Activated T-helper 1 cell treated with Interleukin-2 at 50 U/mL for 16 hours (primary cell): ENCODE measurements around the gene NPIPA1.
A peak's percentile ranks its signal among the peaks of the same experiment; 100 is the strongest.
"Not testable (repeated sequence)": the region's sequence is repeated elsewhere in the genome, so short reads cannot be mapped to it uniquely, and the experiment has no call there.

Experiments
- DNase-seq: peaks from one replicate; pipeline ENCODE4 v3.0.0-alpha.2; 2020; ENCODE audit warnings: low read depth

NPIPA1 gene

GRCh38 chr16:14937143-14937542 is at the start of gene NPIPA1:
TSS of gene NPIPA1 (plus strand) at chr16:14937443. CDS start at chr16:14937443, 0 bp downstream.
- not testable (repeated sequence) for DNase-seq

GRCh38 chr16:14892111-14892510 is 45.1 kb upstream of the NPIPA1 start:
- not testable (repeated sequence) for DNase-seq

DNA sequence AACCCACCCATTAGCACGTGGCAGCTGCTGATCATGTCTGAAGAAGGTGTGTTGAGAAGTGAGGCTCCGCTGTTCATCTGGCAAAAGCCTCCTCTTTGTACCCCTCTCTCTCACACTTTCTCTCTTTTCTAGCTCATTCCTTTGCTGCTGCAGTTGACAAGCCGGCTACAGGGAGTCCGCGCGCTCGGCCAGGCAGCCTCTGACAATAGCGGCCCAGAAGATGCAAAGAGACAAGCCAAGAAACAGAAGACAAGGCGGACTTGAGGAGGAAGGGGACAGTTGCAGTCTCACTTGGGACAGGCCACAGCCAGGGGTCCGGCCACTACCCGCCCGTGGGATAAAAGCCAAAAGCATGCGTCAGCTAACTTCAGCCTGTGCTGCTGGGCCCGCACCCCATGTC is 41.9 kb upstream of the NPIPA1 start:
- DNase-seq: not testable (repeated sequence)

DNA sequence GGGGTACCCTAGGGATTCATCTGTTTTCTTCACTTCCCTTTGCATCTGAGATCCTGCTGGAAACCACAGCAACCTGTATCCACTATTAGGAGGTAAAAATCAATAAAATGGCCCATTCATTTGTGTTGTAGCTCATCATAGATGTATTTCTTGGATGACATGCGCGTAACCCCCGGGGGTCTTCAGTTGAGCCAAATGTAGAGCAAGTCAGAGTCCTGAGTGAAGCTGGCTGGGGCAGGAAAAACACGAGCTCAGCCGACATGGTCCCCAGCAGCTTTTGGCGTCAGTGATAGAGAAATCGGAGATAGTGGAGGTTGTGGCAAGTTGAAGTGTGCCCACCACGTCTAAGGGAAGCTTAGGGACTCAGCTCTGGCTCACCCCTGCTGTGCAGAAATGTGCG is 41.2 kb upstream of the NPIPA1 start:
- not testable (repeated sequence) for DNase-seq

DNA sequence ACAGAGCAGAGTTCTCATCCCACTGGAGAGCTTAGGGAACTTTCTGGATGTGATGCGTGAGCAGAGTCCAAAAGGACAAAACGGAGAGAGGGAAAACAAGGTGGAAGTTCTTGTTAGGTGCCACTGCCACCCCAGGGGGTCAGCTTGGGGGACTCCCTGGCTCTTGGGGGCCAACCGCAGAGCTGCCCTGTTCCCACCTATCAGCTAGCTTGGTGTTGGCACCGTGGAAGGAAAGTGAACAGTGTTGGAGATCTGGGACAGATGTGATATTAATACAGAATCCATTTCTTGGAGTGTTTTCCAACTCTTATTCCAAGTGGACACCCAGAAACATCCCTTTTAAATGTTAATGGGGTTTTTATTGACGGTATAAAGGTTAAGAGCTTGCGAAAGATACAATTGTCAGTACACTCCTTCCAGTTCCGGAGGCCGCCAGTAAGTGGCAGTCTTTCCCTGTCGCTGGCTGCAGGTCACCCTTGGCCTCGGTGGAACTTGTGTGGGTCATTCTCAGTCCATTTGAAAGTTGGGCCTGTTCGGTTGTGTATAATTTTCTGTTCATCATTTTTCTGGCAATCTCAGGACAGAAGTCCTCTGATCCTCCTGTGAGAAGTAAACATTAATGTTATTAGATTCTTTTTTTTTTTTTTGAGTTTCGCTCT is 40.1 kb upstream of the NPIPA1 start:
- not testable (repeated sequence) for DNase-seq

DNA sequence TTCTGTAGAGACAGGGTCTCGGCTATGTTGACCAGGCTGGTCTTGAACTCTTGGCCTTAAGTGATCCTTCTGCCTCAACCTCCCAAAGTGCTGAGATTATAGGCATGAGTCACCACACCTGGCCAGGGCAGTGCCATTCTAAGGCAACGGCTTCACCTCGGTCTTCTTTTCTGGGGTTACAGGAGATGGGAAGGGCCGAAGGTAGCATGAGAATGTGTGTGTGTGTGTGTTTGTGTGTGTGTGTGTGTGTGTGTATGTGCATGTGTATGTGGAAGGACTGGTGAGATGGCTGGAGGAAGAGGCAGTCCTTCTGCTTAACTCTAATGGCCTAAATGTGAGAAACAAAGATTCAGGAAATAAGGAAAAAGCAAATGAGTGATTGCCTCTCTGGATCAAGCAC is 39.1 kb upstream of the NPIPA1 start:
- not testable (repeated sequence) for DNase-seq

DNA sequence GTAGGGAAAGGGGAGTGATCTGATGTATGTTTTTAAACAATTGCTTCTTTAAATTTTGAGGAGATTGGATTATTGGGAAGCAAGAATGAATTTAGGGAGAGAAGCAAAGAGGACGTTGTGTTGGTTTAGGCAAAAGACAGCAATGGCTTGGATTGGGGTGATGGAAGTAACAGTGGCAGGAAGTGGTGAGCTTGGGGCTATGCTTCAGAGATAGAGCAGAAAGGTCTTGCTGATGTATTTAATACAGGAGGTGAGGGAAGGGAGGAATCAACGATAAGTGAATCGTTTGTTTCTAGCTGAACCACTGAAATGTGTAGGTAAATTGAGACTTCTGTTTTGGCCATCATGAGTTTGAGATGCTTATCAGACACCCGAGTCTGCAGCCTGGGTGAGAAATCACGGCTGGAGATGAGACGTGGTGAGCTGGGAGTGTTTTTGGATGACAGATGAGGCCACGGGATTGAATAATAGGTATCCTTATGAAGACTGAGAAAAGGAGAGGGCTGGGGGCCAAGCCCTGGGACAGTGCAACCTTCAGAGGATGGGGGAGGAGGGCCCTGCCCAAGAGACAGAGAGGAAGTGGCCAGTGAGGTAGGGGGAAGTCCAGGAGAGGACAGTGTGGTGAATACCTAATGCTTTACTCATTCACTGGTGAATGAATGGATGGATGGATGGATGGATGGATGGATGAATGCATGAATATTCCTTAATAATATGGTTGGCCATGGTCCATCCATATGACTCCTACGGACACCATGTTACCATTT is 33.9 kb upstream of the NPIPA1 start:
- DNase-seq: not testable (repeated sequence)

DNA sequence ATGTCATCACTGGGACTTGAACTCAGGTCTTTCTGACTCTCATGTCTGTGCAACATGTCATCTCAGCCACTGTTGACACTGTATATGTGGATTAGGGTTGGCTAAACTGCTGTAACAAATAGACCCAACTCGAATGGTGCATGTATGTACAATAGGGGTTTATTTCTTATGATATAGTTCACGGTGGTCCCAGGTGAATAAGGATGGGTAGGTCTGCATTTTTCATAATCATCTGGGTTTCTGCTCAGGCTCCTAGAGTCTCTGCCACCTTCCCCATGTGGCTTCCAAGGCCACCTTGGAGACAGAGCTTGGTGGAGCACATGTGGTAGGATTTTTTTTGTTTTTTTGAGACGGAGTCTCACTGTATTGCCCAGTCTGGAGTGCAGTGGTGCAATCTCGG is 27.5 kb upstream of the NPIPA1 start:
- not testable (repeated sequence) for DNase-seq

DNA sequence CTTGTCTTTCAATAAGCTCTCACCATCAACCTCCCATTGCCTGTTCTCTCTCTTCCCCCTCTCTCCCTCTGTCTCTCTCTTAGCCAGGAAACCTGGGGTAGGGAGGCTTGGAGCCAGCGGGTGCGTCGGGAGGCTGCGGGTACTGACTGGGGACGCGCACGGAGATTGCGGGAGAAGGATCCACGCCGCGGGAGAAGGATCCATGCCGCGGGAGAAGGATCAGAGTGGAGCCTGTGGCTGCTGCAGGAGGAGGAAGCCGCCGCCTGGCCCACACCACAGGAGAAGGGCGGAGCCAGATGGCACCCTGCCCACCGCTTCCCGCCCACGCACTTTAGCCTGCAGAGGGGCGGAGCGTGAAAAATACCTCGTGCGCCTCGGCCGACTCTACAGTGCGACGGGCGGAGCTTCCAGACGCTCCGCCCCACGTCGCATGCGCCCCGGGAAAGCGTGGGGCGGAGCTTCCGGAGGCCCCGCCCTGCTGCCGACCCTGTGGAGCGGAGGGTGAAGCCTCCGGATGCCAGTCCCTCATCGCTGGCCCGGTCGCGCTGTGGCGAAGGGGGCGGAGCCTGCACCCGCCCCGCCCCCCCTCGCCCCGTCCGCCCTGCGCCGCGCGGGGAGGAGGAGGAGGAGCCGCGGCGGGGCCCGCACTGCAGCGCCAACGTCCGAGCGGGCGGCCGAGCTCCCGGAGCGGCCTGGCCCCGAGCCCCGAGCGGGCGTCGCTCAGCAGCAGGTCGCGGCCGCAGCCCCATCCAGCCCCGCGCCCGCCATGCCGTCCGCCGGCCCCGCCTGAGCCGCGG is 26.2 kb upstream of the NPIPA1 start:
- DNase-seq: not testable (repeated sequence)

DNA sequence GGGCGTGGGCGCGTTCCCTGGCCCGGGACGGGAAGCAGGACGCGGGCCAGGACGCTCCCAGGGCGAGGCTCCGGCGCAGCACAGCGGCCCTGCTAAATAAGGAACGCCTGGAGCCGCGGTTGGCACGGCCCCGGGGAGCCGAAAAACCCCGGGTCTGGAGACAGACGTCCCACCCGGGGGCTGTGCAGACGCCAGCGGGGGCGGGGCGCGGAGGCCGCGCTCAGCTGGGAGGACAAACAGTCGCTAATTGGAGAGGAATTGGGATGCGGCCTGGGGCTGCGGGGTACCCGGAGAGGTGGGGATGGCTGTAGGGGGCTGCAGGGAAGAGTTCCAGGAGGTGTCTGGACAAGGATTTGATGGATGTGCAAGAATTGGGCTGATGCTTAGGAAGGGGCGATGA is 25.3 kb upstream of the NPIPA1 start:
- DNase-seq: peak; percentile 35

GRCh38 chr16:14912588-14912987 is 24.7 kb upstream of the NPIPA1 start:
- DNase-seq: not testable (repeated sequence)

DNA sequence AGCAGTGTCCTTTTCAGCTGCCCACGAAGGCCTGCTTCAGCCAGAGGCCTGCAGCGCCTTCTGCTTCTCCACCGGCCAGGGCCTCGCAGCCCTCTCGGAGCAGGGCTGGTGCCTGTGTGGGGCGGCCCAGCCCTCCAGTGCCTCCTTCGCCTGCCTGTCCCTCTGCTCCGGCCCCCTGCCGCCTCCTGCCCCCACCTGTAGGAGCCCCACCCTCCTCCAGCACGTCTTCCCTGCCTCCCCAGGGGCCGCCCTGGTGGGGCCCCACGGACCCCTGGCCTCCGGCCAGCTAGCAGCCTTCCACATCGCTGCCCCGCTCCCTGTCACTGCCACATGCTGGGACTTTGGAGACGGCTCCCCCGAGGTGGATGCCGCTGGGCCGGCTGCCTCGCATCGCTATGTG is 18.7 kb upstream of the NPIPA1 start:
- not testable (repeated sequence) for DNase-seq

DNA sequence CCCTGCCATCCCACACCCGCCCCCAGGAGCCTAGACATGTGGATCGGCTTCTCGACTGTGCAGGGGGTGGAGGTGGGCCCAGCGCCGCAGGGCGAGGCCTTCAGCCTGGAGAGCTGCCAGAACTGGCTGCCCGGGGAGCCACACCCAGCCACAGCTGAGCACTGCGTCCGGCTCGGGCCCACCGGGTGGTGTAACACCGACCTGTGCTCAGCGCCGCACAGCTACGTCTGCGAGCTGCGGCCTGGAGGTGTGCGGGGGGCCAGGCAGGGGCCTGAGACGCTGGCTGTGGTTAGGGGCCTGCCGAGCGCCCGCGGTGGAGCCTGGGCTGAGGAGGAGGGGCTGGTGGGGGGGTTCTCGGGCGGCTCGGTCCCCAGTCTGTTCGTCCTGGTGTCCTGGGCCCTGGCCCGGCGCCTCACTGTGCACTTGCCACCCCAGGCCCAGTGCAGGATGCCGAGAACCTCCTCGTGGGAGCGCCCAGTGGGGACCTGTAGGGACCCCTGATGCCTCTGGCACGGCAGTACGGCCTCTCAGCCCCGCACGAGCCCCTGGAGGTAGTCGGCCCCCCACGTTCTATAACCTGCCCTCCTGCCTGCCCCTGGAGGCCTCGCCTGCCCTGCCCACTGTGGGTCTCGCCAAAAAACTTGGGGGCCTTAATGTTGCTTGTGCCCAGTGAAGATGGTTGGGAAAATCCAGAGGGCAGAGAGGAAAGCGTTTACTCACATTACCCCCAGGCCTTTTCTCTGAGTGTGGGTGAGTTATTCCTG is 17.2 kb upstream of the NPIPA1 start:
- DNase-seq: not testable (repeated sequence)

GRCh38 chr16:14922285-14922684 is 15.0 kb upstream of the NPIPA1 start:
- not testable (repeated sequence) for DNase-seq

DNA sequence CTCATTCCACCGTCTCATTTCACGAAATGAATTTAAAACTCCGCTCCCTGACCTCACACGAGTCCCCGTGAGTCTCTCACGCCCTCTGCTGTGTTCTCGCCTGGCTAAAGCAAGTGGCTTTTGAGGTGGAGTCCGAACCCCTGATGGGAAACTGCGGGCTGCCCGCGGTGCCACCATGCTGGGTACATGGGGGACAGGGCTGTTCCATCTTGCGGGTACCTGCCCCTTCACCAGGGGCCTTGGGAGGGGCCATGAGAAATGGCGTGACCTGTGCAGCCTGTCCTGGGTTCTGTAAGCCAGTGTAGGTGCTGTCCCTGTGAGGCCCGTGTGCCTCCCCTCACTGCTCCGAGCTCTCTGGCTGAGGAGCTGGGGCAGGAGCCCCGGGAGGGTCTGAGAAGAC is 14.3 kb upstream of the NPIPA1 start:
- DNase-seq: not testable (repeated sequence)

DNA sequence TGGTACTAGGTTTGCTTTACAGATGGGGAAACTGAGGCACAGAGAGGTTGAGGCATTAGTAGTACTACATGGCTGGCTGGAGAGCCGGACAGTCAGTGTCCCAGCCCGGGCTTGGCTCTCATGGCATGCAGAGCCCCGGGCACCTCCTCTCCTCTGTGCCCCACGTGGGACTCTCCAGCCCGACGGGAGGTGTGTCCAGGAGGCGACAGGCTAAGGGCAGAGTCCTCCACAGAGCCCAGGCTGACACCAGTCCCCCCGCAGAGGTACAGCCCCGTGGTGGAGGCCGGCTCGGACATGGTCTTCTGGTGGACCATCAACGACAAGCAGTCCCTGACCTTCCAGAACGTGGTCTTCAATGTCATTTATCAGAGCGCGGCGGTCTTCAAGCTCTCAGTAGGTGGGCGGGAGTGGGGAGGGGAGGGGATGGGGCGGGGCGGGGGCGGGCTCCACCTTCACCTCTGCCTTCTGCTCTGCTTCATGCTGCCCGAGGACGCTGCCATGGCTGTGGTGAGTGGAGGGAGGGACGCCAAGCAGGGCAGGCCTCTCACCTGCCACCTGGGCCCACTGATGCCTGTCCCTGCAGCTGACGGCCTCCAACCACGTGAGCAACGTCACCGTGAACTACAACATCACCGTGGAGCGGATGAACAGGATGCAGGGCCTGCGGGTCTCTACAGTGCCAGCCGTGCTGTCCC is 13.7 kb upstream of the NPIPA1 start:
- not testable (repeated sequence) for DNase-seq

GRCh38 chr16:14924359-14924758 is 12.9 kb upstream of the NPIPA1 start:
- not testable (repeated sequence) for DNase-seq

DNA sequence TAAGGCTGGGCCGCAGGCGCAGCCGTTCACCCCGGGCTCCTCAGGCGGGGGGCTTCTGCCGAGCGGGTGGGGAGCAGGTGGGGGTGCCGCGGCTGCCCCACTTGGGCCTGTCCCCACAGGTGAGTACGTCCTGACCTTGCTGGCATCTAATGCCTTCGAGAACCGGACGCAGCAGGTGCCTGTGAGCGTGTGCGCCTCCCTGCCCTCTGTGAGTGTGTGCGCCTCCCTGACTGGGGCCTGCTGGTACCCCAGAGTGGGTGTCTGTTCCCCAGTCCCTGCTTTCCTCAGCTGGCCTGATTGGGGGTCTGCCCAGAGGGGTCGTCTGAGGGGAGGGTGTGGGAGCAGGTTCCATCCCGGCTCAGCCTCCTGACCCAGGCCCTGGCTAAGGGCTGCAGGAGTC is 12.3 kb upstream of the NPIPA1 start:
- not testable (repeated sequence) for DNase-seq

GRCh38 chr16:14928064-14928714 is 9.1 kb upstream of the NPIPA1 start:
- DNase-seq: not testable (repeated sequence)

DNA sequence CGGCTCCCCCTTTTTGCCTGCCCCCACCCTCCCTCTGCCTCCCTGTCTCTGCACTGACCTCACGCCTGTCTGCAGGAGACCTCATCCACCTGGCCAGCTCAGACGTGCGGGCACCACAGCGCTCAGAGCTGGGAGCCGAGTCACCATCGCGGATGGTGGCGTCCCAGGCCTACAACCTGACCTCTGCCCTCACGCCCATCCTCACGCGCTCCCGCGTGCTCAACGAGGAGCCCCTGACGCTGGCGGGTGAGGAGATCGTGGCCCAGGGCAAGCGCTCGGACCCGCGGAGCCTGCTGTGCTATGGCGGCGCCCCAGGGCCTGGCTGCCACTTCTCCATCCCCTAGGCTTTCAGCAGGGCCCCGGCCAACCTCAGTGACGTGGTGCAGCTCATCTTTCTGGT is 8.1 kb upstream of the NPIPA1 start:
- not testable (repeated sequence) for DNase-seq

GRCh38 chr16:14930246-14930645 is 7.0 kb upstream of the NPIPA1 start:
- DNase-seq: not testable (repeated sequence)
